Stimulated activated effector memory CD8-positive, alpha-beta T cell treated with anti-CD3 and anti-CD28 coated beads, Interleukin-12 subunit alpha, Interleukin-12 subunit beta, amount 100 ng/mL, for 72 hours (primary cell): ENCODE measurements around the gene FSCB.
"Not testable (repeated sequence)": the region's sequence is repeated elsewhere in the genome, so short reads cannot be mapped to it uniquely, and the experiment has no call there.

Experiments used
- ATAC-seq: fragments of 150-1000 bp; cut with Tn5 transposase; 2 replicates; pipeline ENCODE4 v1.10.0; 2021
- DNase-seq, 2 donors: peaks; one replicate each; pipeline ENCODE4 v3.0.0; 2021 to 2022; ENCODE audit warnings: low spot score in 2 of 2
- H3K27ac Mint-ChIP-seq: one replicate; pipeline ENCODE4 v1.8.0; 2022; ENCODE audit warnings: mild to moderate bottlenecking, mixed read lengths
- H3K36me3 Mint-ChIP-seq: one replicate; pipeline ENCODE4 v1.8.0; 2022; ENCODE audit warnings: mild to moderate bottlenecking, mixed read lengths
- H3K4me1 Mint-ChIP-seq: one replicate; pipeline ENCODE4 v1.8.0; 2022; ENCODE audit warnings: mixed read lengths
- H3K4me3 Mint-ChIP-seq: one replicate; pipeline ENCODE4 v1.8.0; 2022; ENCODE audit warnings: mild to moderate bottlenecking, mixed read lengths
- H3K9me3 Mint-ChIP-seq: one replicate; pipeline ENCODE4 v1.8.0; 2022; ENCODE audit warnings: mixed read lengths

FSCB gene

GRCh38 chr14:44507183-44507582, at the start of gene FSCB:
FSCB (minus strand) TSS chr14:44507283; CDS start chr14:44506987, 296 bp downstream.
- H3K27ac Mint-ChIP-seq: no peak within 1 kb of the TSS
- no peak within 1 kb of the TSS for H3K4me3 Mint-ChIP-seq
- no peak for ATAC-seq
- H3K9me3 Mint-ChIP-seq: peaks cover 10% of the 10 kb centered on the region
- no peak for DNase-seq
- no peaks in the 10 kb centered on the region for H3K4me1 Mint-ChIP-seq
- no peaks in the 10 kb centered on the region for H3K36me3 Mint-ChIP-seq

GRCh38 chr14:44531658-44532057, 24.6 kb upstream of the FSCB start:
- ATAC-seq (no peak), DNase-seq (no peak)
- Mint-ChIP-seq H3K4me3 (no peak overlapping the region), H3K27ac (no peak overlapping the region), H3K9me3 (peaks cover 4% of the 10 kb centered on the region), H3K36me3 (no peaks in the 10 kb centered on the region), H3K4me1 (no peaks in the 10 kb centered on the region)

GRCh38 chr14:44530475-44530874, 23.4 kb upstream of the FSCB start:
- Mint-ChIP-seq H3K27ac (no peak overlapping the region), H3K36me3 (no peaks in the 10 kb centered on the region), H3K4me3 (no peak overlapping the region), H3K4me1 (no peaks in the 10 kb centered on the region), H3K9me3 (peaks cover 4% of the 10 kb centered on the region)
- ATAC-seq (no peak), DNase-seq (no peak)

GRCh38 chr14:44529026-44529425, 21.9 kb upstream of the FSCB start:
- Mint-ChIP-seq H3K4me1 (no peaks in the 10 kb centered on the region), H3K4me3 (no peak overlapping the region), H3K27ac (no peak overlapping the region), H3K9me3 (peaks cover 4% of the 10 kb centered on the region), H3K36me3 (no peaks in the 10 kb centered on the region)
- DNase-seq (no peak), ATAC-seq (no peak)

GRCh38 chr14:44528180-44528579, 21.1 kb upstream of the FSCB start:
- H3K36me3 Mint-ChIP-seq: no peaks in the 10 kb centered on the region
- no peak for ATAC-seq
- DNase-seq: no peak
- H3K9me3 Mint-ChIP-seq: no peaks in the 10 kb centered on the region
- no peak overlapping the region for H3K27ac Mint-ChIP-seq
- H3K4me1 Mint-ChIP-seq: no peaks in the 10 kb centered on the region
- H3K4me3 Mint-ChIP-seq: no peak overlapping the region

- Mint-ChIP-seq H3K4me3 (no peak overlapping the region), H3K9me3 (peaks cover 7% of the 10 kb centered on the region), H3K4me1 (no peaks in the 10 kb centered on the region), H3K36me3 (no peaks in the 10 kb centered on the region), H3K27ac (no peak overlapping the region)
- ATAC-seq (no peak), DNase-seq (no peak)
Measured at GRCh38 chr14:44525237-44525636, 18.2 kb upstream of the FSCB start.

- not testable (repeated sequence) for H3K36me3 Mint-ChIP-seq, H3K27ac Mint-ChIP-seq, H3K4me3 Mint-ChIP-seq, H3K4me1 Mint-ChIP-seq, DNase-seq, ATAC-seq
- peaks cover 26% of the 10 kb centered on the region for H3K9me3 Mint-ChIP-seq
Measured at GRCh38 chr14:44515668-44516067, 8.6 kb upstream of the FSCB start.

GRCh38 chr14:44508834-44509233, 1.8 kb upstream of the FSCB start:
- Mint-ChIP-seq H3K4me1 (no peaks in the 10 kb centered on the region), H3K4me3 (no peak overlapping the region), H3K9me3 (peaks cover 15% of the 10 kb centered on the region), H3K27ac (no peak overlapping the region), H3K36me3 (no peaks in the 10 kb centered on the region)
- ATAC-seq: no peak
- DNase-seq: no peak

GRCh38 chr14:44505588-44505987, 1.5 kb downstream of the FSCB start:
- DNase-seq (no peak), ATAC-seq (no peak)
- no peak overlapping the region for H3K27ac Mint-ChIP-seq
- no peaks in the 10 kb centered on the region for H3K4me1 Mint-ChIP-seq
- peaks cover 8% of the 10 kb centered on the region for H3K9me3 Mint-ChIP-seq
- H3K36me3 Mint-ChIP-seq: no peaks in the 10 kb centered on the region
- H3K4me3 Mint-ChIP-seq: no peak overlapping the region

GRCh38 chr14:44497148-44497547, 9.9 kb downstream of the FSCB start:
- no peak overlapping the region for H3K4me3 Mint-ChIP-seq
- H3K27ac Mint-ChIP-seq: no peak overlapping the region
- no peaks in the 10 kb centered on the region for H3K4me1 Mint-ChIP-seq

GRCh38 chr14:44494137-44494536, 12.9 kb downstream of the FSCB start:
- Mint-ChIP-seq H3K9me3 (peaks cover 7% of the 10 kb centered on the region), H3K4me3 (no peak overlapping the region), H3K27ac (no peak overlapping the region), H3K36me3 (no peaks in the 10 kb centered on the region), H3K4me1 (no peaks in the 10 kb centered on the region)
- no peak for DNase-seq
- ATAC-seq: no peak

More at GRCh38 chr14:44497148-44497547, 9.9 kb downstream of the FSCB start:
- DNase-seq (no peak), ATAC-seq (no peak)
- Mint-ChIP-seq H3K36me3 (no peaks in the 10 kb centered on the region), H3K9me3 (peaks cover 9% of the 10 kb centered on the region)

- Mint-ChIP-seq H3K4me3 (no peak overlapping the region), H3K36me3 (no peaks in the 10 kb centered on the region), H3K4me1 (no peaks in the 10 kb centered on the region), H3K9me3 (peaks cover 14% of the 10 kb centered on the region), H3K27ac (no peak overlapping the region)
- ATAC-seq: no peak
- no peak for DNase-seq
Measured at GRCh38 chr14:44490966-44491365, 16.1 kb downstream of the FSCB start.

GRCh38 chr14:44477953-44478352, 29.1 kb downstream of the FSCB start:
- no peak for DNase-seq

GRCh38 chr14:44468771-44469170, 38.3 kb downstream of the FSCB start:
- DNase-seq (no peak), ATAC-seq (no peak)
- H3K27ac Mint-ChIP-seq: no peak overlapping the region
- no peaks in the 10 kb centered on the region for H3K36me3 Mint-ChIP-seq
- no peak overlapping the region for H3K4me3 Mint-ChIP-seq
- peaks cover 9% of the 10 kb centered on the region for H3K9me3 Mint-ChIP-seq
- no peaks in the 10 kb centered on the region for H3K4me1 Mint-ChIP-seq

More at GRCh38 chr14:44477953-44478352, 29.1 kb downstream of the FSCB start:
- peaks cover 19% of the 10 kb centered on the region for H3K9me3 Mint-ChIP-seq
- H3K36me3 Mint-ChIP-seq: no peaks in the 10 kb centered on the region
- no peaks in the 10 kb centered on the region for H3K4me1 Mint-ChIP-seq
- ATAC-seq: no peak
- H3K4me3 Mint-ChIP-seq: no peak overlapping the region
- no peak overlapping the region for H3K27ac Mint-ChIP-seq

GRCh38 chr14:44463356-44464004, 43.6 kb downstream of the FSCB start:
- no peak for DNase-seq
- no peaks in the 10 kb centered on the region for H3K36me3 Mint-ChIP-seq
- H3K27ac Mint-ChIP-seq: no peak overlapping the region
- no peak for ATAC-seq
- H3K4me3 Mint-ChIP-seq: no peak overlapping the region
- H3K9me3 Mint-ChIP-seq: peaks cover 10% of the 10 kb centered on the region
- no peaks in the 10 kb centered on the region for H3K4me1 Mint-ChIP-seq

GRCh38 chr14:44462381-44462780, 44.7 kb downstream of the FSCB start:
- H3K36me3 Mint-ChIP-seq: no peaks in the 10 kb centered on the region
- H3K4me1 Mint-ChIP-seq: no peaks in the 10 kb centered on the region
- ATAC-seq (no peak), DNase-seq (no peak)
- H3K27ac Mint-ChIP-seq: no peak overlapping the region
- peaks cover 11% of the 10 kb centered on the region for H3K9me3 Mint-ChIP-seq
- no peak overlapping the region for H3K4me3 Mint-ChIP-seq

- DNase-seq: no peak
- no peaks in the 10 kb centered on the region for H3K36me3 Mint-ChIP-seq
- no peaks in the 10 kb centered on the region for H3K4me1 Mint-ChIP-seq
- peaks cover 11% of the 10 kb centered on the region for H3K9me3 Mint-ChIP-seq
- no peak overlapping the region for H3K27ac Mint-ChIP-seq
- no peak overlapping the region for H3K4me3 Mint-ChIP-seq
- no peak for ATAC-seq
Measured at GRCh38 chr14:44461811-44462210, 45.3 kb downstream of the FSCB start.
